HG02623 (cell line): ENCODE measurements around the gene HYAL2.

Source experiments
- ATAC-seq: cut with Tn5 transposase; IDR thresholded peaks from one replicate; pipeline ENCODE4 v1.9.1; 2021; ENCODE audit warnings: moderate library complexity; ENCODE audit not compliant: unreplicated experiment

The HYAL2 gene

GRCh38 chr3:50331364-50331907 is 8.9 kb upstream of the HYAL2 start:
- ATAC-seq = no peak

DNA sequence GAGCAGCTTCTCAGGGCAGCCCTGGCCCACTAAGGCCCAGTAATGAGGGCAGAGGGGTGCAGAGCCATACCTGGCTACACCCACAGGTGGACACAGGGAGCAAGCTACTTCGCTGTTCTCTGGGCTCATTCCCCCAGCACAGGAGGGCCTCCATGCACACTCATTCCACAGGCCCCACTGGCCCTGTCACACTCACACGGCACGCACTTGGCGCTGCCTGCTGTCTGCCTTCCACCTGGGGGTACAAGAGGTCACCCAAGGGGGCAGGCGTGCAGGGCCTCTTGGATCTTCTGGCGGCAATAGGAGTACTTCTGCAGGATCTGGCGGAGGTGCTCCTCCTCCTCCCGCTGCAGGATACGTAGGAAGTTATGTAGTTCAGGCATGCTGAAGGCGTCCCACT is 7.8 kb upstream of the HYAL2 start:
- no peak for ATAC-seq

DNA sequence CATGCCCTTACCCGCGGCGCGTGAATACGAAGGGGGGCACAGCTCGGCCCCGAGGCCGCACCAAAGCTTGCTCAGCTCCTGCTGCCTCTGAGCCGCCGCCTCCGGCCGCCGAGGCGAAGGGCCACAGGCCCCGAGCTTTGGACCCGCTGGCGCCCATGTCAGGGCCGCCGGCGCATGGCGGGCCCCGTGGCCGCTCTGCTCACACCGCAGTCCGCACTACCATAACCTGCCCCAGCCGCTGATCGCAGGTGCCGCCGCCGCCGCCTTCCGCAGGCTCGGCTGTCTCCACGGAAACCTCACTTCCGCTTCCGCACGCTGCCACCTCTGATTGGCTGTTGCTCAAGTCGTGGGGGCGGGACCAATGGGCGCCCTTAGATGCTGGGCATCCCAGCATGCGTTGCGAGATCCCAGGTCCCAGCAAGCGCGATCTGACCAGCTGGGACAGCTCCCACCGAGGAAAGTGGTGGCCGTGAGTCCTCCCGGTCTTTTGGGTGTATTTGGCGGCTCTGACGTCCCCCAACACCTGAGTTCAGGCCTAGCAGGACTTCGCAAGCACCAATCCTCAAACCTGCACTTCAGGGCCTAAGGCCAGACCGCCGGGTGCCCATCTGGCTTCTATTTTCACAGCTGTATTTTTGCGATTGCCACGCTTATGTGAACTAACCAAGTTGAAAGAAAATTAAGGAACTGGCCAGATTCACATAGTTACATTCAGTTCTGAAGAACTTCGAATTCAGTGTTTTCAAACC is 5.6 kb upstream of the HYAL2 start, which contains the start of gene TUSC2:
Gene TUSC2 (minus strand): TSS at position 281 of the 749 bp plus-strand sequence. CDS start 124 bp downstream, at position 157.
- ATAC-seq = peak; percentile 89

GRCh38 chr3:50327129-50327528 is 4.6 kb upstream of the HYAL2 start:
- no peak for ATAC-seq

- no peak for ATAC-seq
These were observed 3.6 kb upstream of the HYAL2 start for GRCh38 chr3:50326182-50326541.

- ATAC-seq = no peak
These were observed 3.1 kb upstream of the HYAL2 start for GRCh38 chr3:50325497-50326181.

GRCh38 chr3:50325113-50325480 is 2.6 kb upstream of the HYAL2 start:
- no peak for ATAC-seq

DNA sequence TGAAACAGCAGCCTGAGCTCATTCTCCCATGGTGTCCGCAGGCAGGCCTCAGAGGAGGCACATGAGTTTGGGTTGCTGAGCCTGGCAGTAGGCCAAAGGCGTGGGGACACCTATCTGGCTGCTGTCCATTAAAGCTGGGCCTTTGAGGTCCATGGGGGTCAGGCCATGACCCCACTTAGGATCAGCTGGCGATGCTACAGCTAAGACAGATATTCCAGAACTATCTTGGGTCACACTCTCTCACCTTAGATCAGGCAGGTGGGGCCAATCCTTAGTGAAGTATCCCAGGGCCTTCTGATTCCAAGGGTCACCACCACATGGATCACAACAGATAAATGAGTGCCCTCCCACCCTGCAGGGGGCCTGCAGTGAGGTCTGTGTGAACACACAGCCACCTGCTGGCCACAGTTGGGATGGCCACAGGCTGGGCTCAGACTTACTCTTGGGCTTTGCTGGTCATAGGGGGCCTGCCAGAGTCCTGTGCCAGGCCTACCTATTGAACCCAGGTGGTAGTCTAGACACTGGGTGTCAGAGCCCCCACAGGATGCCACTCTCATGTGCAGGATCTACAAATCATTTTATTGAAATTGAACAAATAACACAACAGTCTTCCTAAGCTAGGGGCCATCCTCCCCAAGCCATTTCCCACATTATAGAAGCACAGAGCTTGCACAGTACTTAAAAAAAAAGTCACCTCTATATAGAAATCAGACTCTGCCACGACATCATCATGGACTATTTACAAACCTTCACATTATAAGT is 2.0 kb upstream of the HYAL2 start:
- no peak for ATAC-seq

DNA sequence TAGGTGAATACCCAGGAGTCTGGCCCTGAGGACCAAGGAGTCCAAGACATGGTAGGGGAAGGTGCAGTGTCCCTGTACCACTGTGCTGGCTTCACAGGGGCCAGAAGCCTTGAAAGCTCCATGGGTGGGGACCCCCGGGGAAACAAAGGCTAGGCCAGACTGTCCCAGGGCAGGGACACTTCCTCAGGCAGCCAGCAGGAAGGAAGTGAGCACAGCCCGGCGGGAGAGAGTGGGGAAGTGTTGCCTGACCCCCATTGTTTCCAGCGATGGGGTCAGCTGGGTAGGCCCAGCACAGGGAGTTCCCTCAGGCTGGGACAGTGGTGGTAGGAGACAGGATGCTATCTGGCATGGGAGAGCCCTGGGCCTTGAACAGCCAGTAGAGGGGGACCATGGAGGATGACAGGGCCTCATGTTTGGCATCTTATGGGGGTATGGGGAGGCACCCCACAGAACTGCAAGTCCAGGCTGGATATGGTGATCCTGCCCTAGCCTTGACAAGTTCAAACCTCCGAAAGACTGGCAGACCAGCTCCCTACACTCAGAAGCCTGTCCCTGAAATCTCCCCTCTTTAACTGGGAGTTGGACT is 1.2 kb upstream of the HYAL2 start:
- no peak for ATAC-seq

GRCh38 chr3:50323092-50323600 is 601 bp upstream of the HYAL2 start:
- no peak for ATAC-seq

GRCh38 chr3:50322115-50322385 is 495 bp downstream of the HYAL2 start:
- no peak for ATAC-seq

DNA sequence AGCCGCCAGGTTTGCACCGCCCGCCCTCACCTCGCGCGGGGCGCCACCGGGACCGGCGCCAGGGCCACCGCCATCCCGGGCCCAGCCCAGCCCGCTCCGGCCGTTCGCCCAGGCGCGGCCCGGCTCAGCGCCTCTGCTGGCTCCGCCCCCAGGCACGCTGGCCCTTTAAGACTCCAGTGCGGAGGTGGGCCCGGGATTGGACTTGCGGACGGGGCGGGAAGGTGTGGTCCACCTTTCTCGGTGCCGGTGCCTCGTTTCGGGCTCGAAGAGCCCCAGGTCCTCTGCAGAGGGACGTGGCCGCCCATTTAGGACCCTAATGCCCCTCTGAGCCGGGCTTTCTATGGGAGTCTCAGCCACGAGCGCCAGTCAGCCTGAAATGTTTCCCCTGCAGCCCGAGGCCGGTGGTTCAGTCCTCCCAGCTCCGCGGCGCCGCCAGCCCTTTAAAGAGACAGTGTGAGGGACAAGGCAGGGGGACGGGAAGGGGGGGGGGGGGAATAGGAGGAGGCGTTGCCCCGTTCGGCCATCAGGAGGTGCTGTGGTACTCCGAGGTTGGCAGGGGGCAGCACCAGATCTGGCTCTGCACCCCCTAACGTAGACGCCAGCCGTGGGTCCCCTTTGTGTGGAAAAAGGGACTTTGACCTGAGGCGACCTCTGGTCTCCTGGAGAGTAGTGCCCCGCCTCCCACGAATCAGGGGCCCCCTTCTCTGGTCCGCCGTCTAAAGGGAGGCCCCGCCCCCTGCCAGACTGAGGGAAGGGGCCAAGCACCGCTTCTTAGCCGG is 1.0 kb downstream of the HYAL2 start:
- ATAC-seq = peak; percentile 79

DNA sequence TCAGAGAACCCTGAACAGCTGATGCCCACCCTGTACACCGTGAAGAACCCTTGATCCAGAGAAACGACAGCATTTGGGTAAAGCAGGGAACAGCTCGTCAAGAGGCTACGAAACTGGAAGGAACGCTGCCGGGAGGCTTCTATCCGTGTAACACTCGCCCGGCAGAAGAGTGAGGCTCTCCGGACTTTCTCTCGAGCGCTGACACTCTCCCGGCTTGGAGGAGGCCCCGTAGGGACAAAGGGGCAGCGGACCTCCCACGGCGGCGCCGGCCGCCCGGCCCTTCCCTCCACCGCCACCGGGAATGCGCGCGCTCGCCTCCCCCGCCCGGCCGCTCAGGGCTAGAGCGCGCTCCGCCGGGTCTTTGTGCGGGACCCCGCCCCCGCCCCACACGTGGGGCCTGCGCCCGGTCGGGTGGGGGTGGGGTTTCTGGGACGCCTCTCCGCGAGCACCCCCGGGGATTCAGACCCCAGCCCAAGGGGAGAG is 1.7 kb downstream of the HYAL2 start:
- ATAC-seq = peak; percentile 42

DNA sequence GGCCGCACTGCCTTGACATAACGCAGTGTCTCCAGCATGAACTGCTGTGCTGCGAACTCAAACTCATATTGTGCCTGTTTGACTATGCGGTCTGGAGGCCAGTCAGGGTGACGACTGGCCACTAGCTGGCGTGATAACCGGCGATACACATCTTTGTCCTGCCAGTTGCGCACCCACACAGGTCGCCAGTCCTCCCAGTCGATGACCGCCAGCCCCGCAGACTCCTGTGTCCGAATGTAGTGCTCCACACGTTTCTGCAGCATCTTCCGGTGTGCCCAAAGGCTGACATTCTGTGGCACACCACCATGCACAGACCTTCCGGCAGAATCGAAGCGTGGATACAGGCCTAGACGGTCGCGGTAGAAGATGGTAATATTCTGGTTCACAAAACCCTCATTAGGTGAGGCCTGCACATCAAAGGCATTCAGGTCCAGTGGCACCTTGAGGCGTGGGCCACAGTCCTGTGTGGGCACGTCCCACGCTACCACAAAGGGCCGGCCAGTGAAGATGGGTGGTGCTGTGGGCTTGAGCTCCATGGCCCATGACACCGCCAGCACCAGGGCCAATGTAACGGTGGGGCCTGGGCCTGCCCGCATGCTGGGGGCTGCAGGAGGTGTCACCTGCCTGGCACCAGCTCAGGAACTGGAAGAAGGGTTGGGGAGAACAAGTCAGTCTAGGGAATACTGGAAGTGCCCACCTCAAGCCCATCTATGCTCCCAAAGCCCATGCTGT is 2.5 kb downstream of the HYAL2 start:
- ATAC-seq = no peak

DNA sequence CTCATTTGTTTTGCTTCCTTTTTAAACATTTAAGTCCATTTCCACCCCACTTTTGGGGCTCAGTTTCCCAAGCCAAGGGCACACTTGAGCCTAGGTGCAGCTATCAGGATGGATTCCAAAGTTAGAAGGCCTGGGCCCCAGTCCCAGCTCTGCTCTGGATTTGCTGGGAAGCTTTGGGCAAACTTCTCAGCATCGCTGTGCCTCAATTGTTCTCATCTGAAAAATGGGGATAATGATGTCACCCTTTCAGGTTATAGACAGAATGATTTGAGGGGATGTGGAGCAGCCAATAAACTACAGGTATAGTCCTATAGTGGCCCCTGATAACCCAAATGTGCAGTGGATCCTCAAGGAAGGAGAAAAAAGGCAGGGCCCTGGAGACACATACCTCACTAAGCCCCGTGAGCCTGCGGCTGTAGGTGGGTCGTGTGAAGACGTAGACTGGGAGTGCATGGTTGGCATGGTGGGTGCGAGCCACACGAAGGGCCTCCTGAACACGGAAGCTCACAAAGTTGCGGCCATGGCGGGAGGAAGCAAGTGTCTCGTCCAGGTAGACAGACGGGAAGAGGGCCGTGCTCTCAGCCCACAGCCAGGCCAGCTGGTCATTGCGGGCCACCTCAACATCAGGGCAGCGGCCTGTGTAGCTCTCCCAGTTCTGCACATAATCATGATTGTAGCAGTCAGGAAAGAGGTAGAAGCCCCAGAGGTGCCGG is 3.2 kb downstream of the HYAL2 start:
- no peak for ATAC-seq

- ATAC-seq = no peak
These were observed 3.9 kb downstream of the HYAL2 start for GRCh38 chr3:50318615-50319014.

DNA sequence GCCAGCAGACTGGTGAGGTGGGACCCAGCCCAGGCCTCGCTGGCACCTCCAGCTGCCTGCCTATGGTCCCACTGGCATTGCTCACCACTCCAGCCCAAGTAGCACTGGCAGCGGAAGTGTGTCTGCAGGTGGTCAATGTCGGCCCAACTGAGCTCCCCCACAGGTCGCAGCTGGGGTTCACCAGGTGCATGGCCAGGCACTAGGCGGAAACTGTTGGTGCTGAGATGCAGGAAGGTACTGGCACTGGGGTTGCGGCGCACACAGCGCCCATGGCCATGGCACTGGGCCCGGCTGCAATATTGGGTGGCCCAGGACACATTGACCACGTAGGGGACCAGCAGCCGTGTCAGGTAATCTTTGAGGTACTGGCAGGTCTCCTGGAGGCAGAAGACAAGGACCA is 4.4 kb downstream of the HYAL2 start:
- ATAC-seq = no peak

- no peak for ATAC-seq
These were observed 5.2 kb downstream of the HYAL2 start for GRCh38 chr3:50317300-50317699.

DNA sequence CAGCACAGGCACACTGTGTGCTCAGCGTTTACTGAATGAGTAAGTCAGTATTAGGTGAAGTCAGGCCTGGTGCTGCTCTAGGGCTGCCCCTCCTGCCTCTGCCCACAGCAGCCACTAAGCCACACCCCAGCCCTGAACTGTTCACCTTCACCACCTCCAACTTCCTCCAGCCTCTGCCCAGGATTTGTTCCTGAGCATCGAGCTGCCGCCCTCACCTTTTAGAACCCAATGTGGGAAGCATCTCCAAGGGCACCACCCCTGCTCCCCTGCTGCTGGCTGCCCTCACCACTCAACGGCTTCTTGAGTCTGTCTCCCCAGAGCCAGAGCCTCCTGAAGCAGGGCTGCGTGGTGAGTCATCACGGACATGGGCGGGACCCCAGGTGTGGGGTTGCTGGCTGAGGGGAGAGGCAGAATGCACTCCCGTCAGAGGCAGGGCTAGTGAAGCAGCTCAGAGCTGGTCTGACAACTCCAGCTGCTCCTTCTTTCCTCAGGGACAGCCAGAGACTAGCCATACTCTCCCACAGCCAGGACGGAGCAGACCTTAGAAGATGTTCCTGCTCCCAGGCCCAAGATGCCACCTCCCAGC is 5.8 kb downstream of the HYAL2 start:
- ATAC-seq = no peak
